RWPE2 (cell line): ENCODE results near the gene PLA2G2E.

ENCODE experiments used
- ATAC-seq: fragments of 200-7000 bp; cut with Tn5 transposase; 3 replicates; pipeline ENCODE4 v1.9.1; 2021; ENCODE audit warnings: low read depth
- DNase-seq: peaks from one replicate; pipeline ENCODE4 v3.0.0-alpha.2; 2020; ENCODE audit warnings: low spot score
- H3K27ac ChIP-seq: fragments of 450-650 bp; 2 replicates; pipeline ENCODE4 v1.5.1; 2017; ENCODE audit warnings: mild to moderate bottlenecking; ENCODE audit not compliant: poor library complexity, severe bottlenecking
- H3K27me3 ChIP-seq: fragments of 250-450 bp; sonication (Bioruptor Pico); 2 replicates; pipeline ENCODE4 v1.5.1; 2021; ENCODE audit warnings: mild to moderate bottlenecking, moderate library complexity; ENCODE audit not compliant: insufficient read depth, poor library complexity, severe bottlenecking
- H3K36me3 ChIP-seq: fragments of 250-450 bp; sonication (Bioruptor Pico); 2 replicates; pipeline ENCODE4 v1.5.1; 2020; ENCODE audit warnings: low read depth, mild to moderate bottlenecking, moderate library complexity
- H3K4me1 ChIP-seq: fragments of 250-450 bp; sonication (Bioruptor Pico); 2 replicates; pipeline ENCODE4 v1.5.1; 2021; ENCODE audit warnings: mild to moderate bottlenecking, moderate library complexity; ENCODE audit not compliant: insufficient read depth, poor library complexity, severe bottlenecking
- H3K4me3 ChIP-seq: fragments of 250-450 bp; sonication (Bioruptor Pico); 2 replicates; pipeline ENCODE4 v1.5.1; 2021; ENCODE audit warnings: mild to moderate bottlenecking, moderate library complexity; ENCODE audit not compliant: severe bottlenecking
- H3K9me3 ChIP-seq: fragments of 250-450 bp; sonication (Bioruptor Pico); 2 replicates; pipeline ENCODE4 v1.5.1; 2021; ENCODE audit warnings: mild to moderate bottlenecking, moderate library complexity; ENCODE audit not compliant: severe bottlenecking
- CTCF ChIP-seq: fragments of 450-650 bp; IDR thresholded peaks from one replicate; pipeline ENCODE4 v1.5.1; 2017; ENCODE audit warnings: mild to moderate bottlenecking, moderate library complexity; ENCODE audit not compliant: poor library complexity, severe bottlenecking

The PLA2G2E gene

GRCh38 chr1:19942657-19943056, 19.2 kb upstream of the PLA2G2E start:
- no peak overlapping the region for H3K27ac ChIP-seq
- TF ChIP-seq CTCF = no peak
- no peaks in the 10 kb centered on the region for H3K27me3 ChIP-seq
- H3K4me1 ChIP-seq = no peaks in the 10 kb centered on the region
- H3K4me3 ChIP-seq = no peak overlapping the region
- H3K36me3 ChIP-seq = no peaks in the 10 kb centered on the region
- H3K9me3 ChIP-seq = no peaks in the 10 kb centered on the region
- DNase-seq (no peak), ATAC-seq (no peak)

- no peak overlapping the region for H3K27ac ChIP-seq
- TF ChIP-seq CTCF = no peak
- H3K4me3 ChIP-seq = no peak overlapping the region
- no peaks in the 10 kb centered on the region for H3K4me1 ChIP-seq
- no peak for ATAC-seq
- H3K36me3 ChIP-seq = no peaks in the 10 kb centered on the region
- DNase-seq = no peak
- H3K9me3 ChIP-seq = no peaks in the 10 kb centered on the region
- no peaks in the 10 kb centered on the region for H3K27me3 ChIP-seq
These were observed 18.7 kb upstream of the PLA2G2E start for GRCh38 chr1:19942088-19942487.

DNA sequence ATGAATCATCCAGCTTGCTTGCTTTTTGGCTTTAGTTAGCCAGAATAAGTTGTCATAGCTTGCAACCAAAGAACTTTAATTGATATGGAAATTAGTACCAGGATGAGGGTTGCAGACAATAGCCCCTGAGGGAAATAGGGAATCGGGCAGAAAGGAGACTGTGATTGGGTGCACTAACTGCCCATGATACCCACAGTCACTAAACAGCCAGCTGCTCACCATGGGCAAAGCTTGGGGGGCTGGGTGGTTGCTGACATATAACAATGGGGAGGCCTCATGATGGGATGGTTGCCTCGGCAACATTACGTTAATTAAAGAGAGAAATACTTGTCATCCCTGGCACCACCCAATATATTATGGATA, 17.8 kb upstream of the PLA2G2E start:
- Histone ChIP-seq H3K4me3 (no peak overlapping the region), H3K27me3 (no peaks in the 10 kb centered on the region), H3K9me3 (no peaks in the 10 kb centered on the region), H3K36me3 (no peaks in the 10 kb centered on the region), H3K27ac (no peak overlapping the region), H3K4me1 (no peaks in the 10 kb centered on the region)
- ATAC-seq = no peak
- no peak for TF ChIP-seq CTCF
- DNase-seq = no peak

DNA sequence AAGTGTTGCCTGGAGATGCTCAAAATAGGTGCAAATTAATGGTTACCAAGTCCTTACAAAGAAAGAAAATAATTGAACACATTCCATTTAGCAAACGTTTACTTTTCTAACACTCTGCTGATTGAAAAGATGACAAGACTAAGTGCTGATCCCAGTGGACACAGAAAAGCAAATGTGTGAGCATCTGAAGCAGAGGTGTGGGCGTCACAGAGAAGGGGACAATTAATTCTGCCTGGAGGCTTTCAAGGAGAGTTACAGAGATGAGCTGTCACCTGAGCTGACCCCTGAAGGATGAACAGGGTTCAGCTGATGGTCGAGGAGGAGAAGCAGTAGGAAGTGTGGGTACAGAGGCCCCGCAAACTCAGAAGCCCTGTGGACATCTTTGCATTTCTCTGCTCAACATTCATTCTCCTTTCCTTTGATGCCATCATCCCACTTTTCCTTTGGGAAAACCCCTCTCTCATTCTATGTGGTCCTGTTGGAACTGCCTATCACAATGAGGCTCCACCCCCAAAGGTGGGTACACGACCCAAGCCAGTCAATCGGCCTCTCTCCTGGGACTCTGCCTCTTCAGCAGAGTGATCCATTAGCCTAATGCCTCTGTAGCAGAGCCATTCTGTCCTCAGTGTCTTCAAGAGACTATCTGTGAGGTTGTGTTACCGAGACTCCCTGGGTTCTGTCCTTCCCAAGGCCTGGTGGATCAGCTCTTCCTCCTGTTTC, 17.2 kb upstream of the PLA2G2E start:
- Histone ChIP-seq H3K27ac (no peak overlapping the region), H3K9me3 (no peaks in the 10 kb centered on the region), H3K27me3 (no peaks in the 10 kb centered on the region), H3K4me3 (no peak overlapping the region), H3K36me3 (no peaks in the 10 kb centered on the region), H3K4me1 (no peaks in the 10 kb centered on the region)
- ATAC-seq = no peak
- DNase-seq = no peak
- TF ChIP-seq CTCF = no peak

- Histone ChIP-seq H3K4me3 (no peak overlapping the region), H3K9me3 (no peaks in the 10 kb centered on the region), H3K36me3 (no peaks in the 10 kb centered on the region), H3K27ac (no peak overlapping the region), H3K4me1 (no peaks in the 10 kb centered on the region), H3K27me3 (no peaks in the 10 kb centered on the region)
- no peak for DNase-seq
- no peak for TF ChIP-seq CTCF
- no peak for ATAC-seq
These were observed 15.1 kb upstream of the PLA2G2E start for GRCh38 chr1:19938472-19938871.
